Lower lobe of right lung (tissue), 2 donors: Measurements from ENCODE around the gene VPS54. TPM values are rescaled to one million over a fixed set of nuclear protein-coding genes. Genes with fewer than 3 reads are reported as not detected.

Experiments
- ATAC-seq, 2 donors: fragments of 200-7000 bp; cut with Tn5 transposase; one replicate each; pipeline ENCODE4 v1.9.1; 2020 to 2022; ENCODE audit warnings: mild to moderate bottlenecking in 2 of 2, moderate library complexity in 2 of 2
- DNase-seq: peaks from one replicate; pipeline ENCODE4 v3.0.0-alpha.2; 2020
- H3K27ac ChIP-seq: fragments of 200-600 bp; one replicate; pipeline ENCODE4 v1.8.0; 2022
- H3K27me3 ChIP-seq: fragments of 200-600 bp; one replicate; pipeline ENCODE4 v1.8.0; 2022; ENCODE audit warnings: low read depth
- H3K36me3 ChIP-seq: fragments of 200-600 bp; one replicate; pipeline ENCODE4 v1.8.0; 2022; ENCODE audit warnings: mild to moderate bottlenecking
- H3K4me1 ChIP-seq: fragments of 200-600 bp; one replicate; pipeline ENCODE4 v1.8.0; 2022
- H3K4me3 ChIP-seq: fragments of 200-600 bp; one replicate; pipeline ENCODE4 v1.8.0; 2022; ENCODE audit warnings: mild to moderate bottlenecking
- H3K9me3 ChIP-seq: fragments of 200-600 bp; one replicate; pipeline ENCODE4 v1.8.0; 2022
- CTCF ChIP-seq: fragments of 200-600 bp; IDR thresholded peaks from one replicate; pipeline ENCODE4 v1.8.0; 2022; ENCODE audit warnings: antibody characterized with exemption, mild to moderate bottlenecking
- intact Hi-C: fragments of 100-400 bp; cut with DNase I; formaldehyde crosslinking; loops from one replicate; pipeline ENCODE4 v1.11.0; 2022
- total RNA-seq: library from RNA; stranded (reverse); fragmentation: NEBNext Ultra II Directional; extraction: Animal tissue kit (Norgen Biotek cat#: 25700); gene quantifications from one replicate; pipeline ENCODE4 v1.2.1, GENCODE V29; 2021
- donor health status: DM: no; HTN: yes; CAD: no; lungs with severe emphysema.

The VPS54 gene
- total RNA-seq, 1 donor from 2014 or later = 26.7 TPM

DNA sequence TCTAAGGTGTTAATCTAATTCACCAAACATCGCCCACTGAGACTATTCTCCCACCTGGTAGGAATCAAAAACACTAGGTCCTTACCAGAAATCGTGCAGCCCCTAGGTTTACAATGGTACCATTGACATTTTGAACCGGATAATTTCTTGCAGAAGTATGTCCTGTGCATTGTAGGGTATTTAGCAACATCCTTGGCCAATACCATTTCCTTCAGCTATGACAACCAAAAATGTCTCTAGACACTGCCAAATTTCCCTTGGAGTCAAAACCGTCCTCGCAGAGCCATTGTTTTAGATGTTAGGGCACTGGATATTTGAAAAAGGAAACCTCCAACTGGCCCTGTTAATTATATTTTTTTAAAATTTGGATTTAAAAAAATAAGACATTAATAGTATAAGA is 3.8 kb downstream of the VPS54 start:
- ATAC-seq (no peak), DNase-seq (no peak)
- intact Hi-C loops = no loop called here
- Histone ChIP-seq H3K4me3 (no peak overlapping the region), H3K36me3 (no peaks in the 10 kb centered on the region), H3K27me3 (no peaks in the 10 kb centered on the region), H3K4me1 (peaks cover 48% of the 10 kb centered on the region), H3K9me3 (no peaks in the 10 kb centered on the region), H3K27ac (peak overlapping the region; percentile 7)
- no peak for TF ChIP-seq CTCF

DNA sequence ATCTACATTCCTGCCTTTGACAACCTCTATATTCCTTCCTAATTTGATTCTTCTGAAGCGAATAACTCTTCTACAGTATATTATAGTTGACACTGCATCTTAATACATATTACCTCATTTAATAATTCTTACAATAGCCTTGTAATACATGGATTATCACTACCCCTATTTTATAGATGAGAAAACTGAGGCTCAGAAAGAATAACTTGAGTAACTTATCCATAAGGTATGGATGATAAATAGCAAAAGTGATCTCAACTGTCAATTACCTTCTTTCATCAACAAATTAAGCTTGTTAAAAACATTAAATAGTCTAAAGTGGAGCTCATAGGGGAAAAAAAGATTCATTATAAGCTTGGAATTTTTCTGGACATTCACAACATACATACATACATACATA is 4.6 kb downstream of the VPS54 start:
- DNase-seq = no peak
- Histone ChIP-seq H3K27me3 (no peaks in the 10 kb centered on the region), H3K4me1 (peaks cover 44% of the 10 kb centered on the region), H3K27ac (no peak overlapping the region), H3K36me3 (no peaks in the 10 kb centered on the region), H3K9me3 (no peaks in the 10 kb centered on the region), H3K4me3 (no peak overlapping the region)
- no peak for ATAC-seq
- TF ChIP-seq CTCF = no peak
- intact Hi-C loops = no loop called here

DNA sequence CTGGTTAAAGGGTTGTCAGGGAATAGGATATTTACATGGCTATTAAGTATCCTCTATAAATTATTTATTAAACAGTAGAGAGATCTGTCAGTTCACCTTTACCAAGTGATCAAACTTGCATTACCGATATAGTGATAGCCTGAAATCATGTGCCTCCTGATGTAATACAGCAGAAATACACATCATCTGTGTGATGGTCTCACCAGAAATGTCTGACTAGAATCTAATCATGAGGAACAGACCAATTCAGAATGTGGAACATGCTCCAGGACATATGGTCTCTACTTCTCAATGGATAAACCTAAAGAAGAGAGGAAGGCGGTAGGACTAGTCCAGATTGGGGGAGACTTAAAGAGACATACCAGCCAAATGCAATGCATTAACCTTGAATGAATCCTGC is 6.2 kb downstream of the VPS54 start:
- H3K4me1 ChIP-seq = peaks cover 44% of the 10 kb centered on the region

GRCh38 chr2:64012115-64012514 is 7.1 kb downstream of the VPS54 start:
- ATAC-seq (no peak), DNase-seq (no peak)
- Histone ChIP-seq H3K27me3 (no peaks in the 10 kb centered on the region), H3K4me1 (peaks cover 35% of the 10 kb centered on the region), H3K9me3 (no peaks in the 10 kb centered on the region), H3K36me3 (no peaks in the 10 kb centered on the region), H3K4me3 (no peak overlapping the region), H3K27ac (no peak overlapping the region)
- no peak for TF ChIP-seq CTCF
- intact Hi-C loops = no loop called here

More for the DNA sequence above, 6.2 kb downstream of the VPS54 start:
- H3K9me3 ChIP-seq = no peaks in the 10 kb centered on the region
- H3K36me3 ChIP-seq = no peaks in the 10 kb centered on the region
- no peak for TF ChIP-seq CTCF
- ATAC-seq (no peak), DNase-seq (no peak)
- intact Hi-C loops = no loop called here
- H3K27ac ChIP-seq = no peak overlapping the region
- H3K27me3 ChIP-seq = no peaks in the 10 kb centered on the region
- H3K4me3 ChIP-seq = no peak overlapping the region

DNA sequence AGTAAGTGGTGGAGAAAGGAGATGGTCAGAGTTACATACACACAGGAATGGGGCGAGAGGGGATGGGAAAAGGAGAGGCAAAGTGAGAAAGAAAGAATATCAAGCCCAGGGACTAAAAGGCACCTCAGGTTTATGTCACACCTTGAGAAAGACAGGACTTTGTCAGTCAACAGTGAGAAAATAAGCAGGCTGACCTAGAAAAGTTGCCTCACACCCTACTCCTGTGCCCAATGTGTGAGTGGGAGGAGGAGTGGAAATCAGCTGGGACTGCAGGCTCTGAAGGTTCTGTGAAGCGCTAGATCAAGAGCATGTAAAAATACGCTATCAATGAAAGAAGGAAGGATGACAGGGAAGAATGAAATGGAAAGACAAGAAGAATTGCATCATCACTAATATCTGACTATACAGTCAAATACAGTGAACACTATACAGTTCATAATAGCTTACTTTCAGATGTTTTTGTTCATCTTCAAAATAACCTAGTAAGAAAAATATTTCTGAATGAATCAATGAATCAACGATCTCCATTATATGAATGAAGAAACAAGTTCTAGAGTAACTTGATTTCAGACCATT is 10.7 kb downstream of the VPS54 start:
- no peak for DNase-seq
- H3K9me3 ChIP-seq = no peaks in the 10 kb centered on the region
- H3K4me1 ChIP-seq = peaks cover 7% of the 10 kb centered on the region
- no peak overlapping the region for H3K27ac ChIP-seq
- intact Hi-C loops = no loop called here
- H3K27me3 ChIP-seq = no peaks in the 10 kb centered on the region
- no peak for TF ChIP-seq CTCF
- no peaks in the 10 kb centered on the region for H3K36me3 ChIP-seq
- ATAC-seq = peak in 1 of 2 donors; percentile 16
- H3K4me3 ChIP-seq = no peak overlapping the region
